Spleen (tissue), 7 donors: ENCODE data around the gene ZNF740.

Source experiments
- POLR2A ChIP-seq, 3 donors: fragments of 450-650 bp; IDR thresholded peaks; one replicate each; pipeline ENCODE4 v1.5.1; 2017; ENCODE audit warnings: antibody characterized with exemption in 3 of 3, mild to moderate bottlenecking in 1 of 3
- TF ChIP-seq, protein P1 (sequence below), 11 experiments: fragments of 200-600 bp in 7 of 11; fragments of 450-650 bp in 4 of 11; sonication (generic) in 4 of 11; IDR thresholded peaks in 8 of 11; conservative IDR thresholded peaks in 3 of 11; 1 replicate in 7 of 11; 2 replicates in 4 of 11; pipeline versions ENCODE4 v1.4.0 to v1.8.0; 2016 to 2021; ENCODE audit warnings: antibody characterized with exemption in 11 of 11, inconsistent platforms in 4 of 11, mild to moderate bottlenecking in 1 of 11
- donor health status: DM: no; HTN: no; CAD: no; lungs with moderate emphysema.
- donor health status: DM: no; HTN: no; CAD: no.
- donor health status: DM: no; HTN: no; CAD: no.

DNA sequence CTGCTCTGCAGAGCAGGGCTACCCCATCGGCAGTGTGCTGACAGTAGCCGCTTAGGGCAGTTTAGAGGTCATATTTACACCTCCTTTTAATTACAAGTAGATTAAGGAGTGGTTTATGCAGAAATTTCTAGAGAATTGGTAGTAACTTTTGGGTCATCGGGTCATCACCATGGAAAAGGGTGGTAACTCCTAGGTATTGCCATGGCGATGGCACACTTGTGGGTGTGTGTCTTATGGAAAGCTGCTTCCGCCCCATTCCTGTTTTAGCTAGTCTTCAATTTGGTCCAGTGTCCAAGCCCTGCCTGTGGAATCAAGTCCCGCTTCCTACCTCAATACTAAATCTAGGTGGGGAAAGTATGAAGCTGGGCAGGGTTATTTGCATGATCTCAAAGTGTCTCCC, 29.5 kb upstream of the ZNF740 start:
- TF ChIP-seq, protein P1, sequence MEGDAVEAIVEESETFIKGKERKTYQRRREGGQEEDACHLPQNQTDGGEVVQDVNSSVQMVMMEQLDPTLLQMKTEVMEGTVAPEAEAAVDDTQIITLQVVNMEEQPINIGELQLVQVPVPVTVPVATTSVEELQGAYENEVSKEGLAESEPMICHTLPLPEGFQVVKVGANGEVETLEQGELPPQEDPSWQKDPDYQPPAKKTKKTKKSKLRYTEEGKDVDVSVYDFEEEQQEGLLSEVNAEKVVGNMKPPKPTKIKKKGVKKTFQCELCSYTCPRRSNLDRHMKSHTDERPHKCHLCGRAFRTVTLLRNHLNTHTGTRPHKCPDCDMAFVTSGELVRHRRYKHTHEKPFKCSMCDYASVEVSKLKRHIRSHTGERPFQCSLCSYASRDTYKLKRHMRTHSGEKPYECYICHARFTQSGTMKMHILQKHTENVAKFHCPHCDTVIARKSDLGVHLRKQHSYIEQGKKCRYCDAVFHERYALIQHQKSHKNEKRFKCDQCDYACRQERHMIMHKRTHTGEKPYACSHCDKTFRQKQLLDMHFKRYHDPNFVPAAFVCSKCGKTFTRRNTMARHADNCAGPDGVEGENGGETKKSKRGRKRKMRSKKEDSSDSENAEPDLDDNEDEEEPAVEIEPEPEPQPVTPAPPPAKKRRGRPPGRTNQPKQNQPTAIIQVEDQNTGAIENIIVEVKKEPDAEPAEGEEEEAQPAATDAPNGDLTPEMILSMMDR (IDR thresholded peaks at IDR 0.05 in 8 of 11, conservative IDR thresholded peaks at IDR 0.05 in 3 of 11) = no peak
- TF ChIP-seq POLR2A (IDR thresholded peaks at IDR 0.05) = no peak
